ENCODE results near the gene KCNG2.

The KCNG2 gene

DNA sequence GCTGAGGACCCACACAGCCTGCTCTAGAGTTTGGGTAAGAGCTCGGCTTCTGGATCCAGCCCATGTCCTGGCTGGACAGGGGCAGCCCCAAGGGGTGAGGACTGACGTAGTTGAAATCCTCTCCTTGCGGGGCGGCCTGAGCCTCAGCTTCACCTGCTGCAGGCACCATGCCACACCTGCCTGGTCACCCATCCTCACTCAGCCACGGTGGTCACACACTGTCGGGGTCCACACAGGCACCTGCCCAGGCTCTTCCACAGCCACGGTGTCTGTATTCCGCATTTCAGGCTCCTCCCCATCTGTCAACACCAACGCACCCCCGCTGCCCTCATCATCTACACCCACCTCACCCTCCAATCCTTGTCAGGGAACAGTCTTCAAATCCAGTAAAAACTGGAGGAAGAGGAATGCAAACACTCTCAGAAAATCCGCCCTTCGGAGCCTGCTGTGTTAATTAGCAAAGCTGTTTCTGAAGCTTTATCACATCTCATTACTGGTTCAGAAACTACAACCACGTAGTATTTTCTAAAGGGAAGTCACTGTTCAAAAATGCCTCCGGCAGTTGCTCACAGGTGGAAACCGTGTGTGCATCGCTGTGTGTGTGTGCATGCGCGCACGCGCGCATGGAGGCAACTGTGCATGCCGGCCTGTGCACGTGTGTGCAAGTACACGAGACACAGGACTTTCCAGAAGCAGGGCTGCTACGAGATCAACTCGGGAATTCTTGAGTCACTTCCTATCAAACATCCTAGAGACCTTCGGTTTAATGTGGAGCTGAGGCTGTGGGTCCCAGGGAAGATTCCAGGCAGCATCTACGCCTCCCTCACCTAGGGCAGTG is 115.5 kb downstream of the KCNG2 start:
- no peak overlapping the region for H3K4me3 ChIP-seq (replicated peaks; ENCODE audit: low read depth, low read length)
- DNase-seq (ENCODE audit: low read depth): no peak
- TF ChIP-seq, protein P1, sequence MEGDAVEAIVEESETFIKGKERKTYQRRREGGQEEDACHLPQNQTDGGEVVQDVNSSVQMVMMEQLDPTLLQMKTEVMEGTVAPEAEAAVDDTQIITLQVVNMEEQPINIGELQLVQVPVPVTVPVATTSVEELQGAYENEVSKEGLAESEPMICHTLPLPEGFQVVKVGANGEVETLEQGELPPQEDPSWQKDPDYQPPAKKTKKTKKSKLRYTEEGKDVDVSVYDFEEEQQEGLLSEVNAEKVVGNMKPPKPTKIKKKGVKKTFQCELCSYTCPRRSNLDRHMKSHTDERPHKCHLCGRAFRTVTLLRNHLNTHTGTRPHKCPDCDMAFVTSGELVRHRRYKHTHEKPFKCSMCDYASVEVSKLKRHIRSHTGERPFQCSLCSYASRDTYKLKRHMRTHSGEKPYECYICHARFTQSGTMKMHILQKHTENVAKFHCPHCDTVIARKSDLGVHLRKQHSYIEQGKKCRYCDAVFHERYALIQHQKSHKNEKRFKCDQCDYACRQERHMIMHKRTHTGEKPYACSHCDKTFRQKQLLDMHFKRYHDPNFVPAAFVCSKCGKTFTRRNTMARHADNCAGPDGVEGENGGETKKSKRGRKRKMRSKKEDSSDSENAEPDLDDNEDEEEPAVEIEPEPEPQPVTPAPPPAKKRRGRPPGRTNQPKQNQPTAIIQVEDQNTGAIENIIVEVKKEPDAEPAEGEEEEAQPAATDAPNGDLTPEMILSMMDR (IDR thresholded peaks at IDR 0.05; ENCODE audit: low read length, missing control alignments): no peak

DNA sequence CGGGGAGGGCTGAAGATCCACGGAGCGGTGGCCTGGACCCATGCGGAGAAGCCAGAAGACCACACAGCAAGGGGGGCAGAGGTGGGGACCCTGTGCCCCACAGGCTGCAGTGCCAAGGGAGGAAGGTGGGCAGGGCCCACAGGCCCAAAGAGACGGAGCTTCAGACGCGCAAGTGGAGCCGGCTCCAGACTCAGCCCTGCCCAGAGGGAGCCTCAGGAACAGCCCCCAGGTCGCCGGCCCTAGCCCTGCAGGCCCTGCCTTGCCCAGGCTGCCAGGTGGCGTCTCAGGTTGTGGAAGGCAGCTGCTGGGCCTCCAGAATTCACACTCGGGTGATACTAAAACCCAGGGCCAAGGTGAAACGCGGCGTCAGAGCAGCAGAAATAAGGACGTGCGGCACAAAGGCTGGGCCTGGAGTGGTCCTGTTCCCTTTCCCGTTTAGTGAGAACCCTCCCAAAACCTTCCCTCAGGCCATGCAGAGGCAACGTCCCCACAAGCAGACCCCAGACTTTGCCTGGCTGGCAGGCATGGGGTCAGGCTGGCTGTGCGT is 116.9 kb downstream of the KCNG2 start:
- TF ChIP-seq, protein P1 (IDR thresholded peaks at IDR 0.05; ENCODE audit: low read length, missing control alignments): no peak
- no peak overlapping the region for H3K4me3 ChIP-seq (replicated peaks; ENCODE audit: low read depth, low read length)
- no peak for DNase-seq (ENCODE audit: low read depth)

DNA sequence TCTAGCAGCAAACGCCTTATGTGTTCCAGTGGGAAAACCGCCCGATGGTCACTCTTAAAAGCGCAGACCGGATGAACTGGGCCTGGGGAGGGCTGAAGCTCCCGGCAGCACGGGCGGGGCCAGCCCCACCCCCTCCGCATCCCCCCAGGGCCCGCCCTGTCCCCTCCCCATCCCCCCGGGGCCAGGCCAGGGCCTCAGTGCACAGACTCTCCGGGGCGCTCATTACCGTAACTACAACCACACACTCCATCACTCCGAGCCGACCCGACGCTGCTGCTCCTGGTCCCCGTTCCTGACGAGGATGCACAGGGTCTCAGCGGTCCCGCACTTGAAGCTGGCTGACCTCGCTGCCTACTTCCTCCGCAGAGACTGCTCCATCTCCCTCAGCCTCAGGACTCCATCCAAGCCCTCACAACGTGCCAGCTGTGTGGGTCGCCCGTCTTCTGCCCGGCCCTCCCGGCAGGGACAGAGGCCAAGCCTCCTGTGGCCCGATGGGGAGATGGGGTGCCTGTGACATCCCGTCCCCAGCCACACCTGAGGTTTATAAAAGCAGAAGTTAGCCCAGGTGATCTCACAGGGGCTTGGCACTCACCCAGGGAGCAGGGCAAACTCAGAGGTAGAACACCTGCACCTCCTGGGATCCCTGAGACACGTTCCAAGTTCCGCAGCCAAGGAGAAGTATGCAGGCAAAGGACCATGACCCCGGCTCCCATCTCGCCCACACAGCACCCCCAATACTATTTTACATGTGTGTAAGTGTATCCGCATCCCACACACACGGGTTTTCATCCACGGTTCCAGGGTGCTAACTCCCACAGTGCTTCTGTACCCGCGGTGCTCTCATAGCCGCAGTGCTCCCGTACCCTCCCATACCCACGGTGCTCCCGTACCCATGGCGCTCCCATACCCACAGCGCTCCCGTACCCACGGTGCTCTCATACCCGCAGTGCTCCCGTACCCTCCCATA is 117.7 kb downstream of the KCNG2 start:
- H3K4me3 ChIP-seq (replicated peaks; ENCODE audit: low read depth, low read length): no peak overlapping the region
- TF ChIP-seq, protein P1 (IDR thresholded peaks at IDR 0.05; ENCODE audit: low read length, missing control alignments): no peak
- no peak for DNase-seq (ENCODE audit: low read depth)

DNA sequence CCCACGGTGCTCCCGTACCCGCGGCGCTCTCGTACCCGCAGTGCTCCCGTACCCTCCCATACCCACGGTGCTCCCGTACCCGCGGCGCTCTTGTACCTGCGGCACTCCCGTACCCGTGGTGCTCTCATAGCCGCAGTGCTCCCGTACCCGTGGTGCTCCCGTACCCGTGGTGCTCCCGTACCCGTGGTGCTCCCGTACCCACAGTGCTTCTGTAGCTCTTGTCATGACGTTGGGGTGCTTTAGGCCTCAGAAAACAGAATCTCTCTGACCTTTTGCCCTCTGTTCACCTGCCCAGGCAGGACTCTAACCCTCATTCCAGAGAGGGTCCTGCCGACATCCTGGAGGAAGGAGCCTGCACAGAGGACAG is 118.4 kb downstream of the KCNG2 start:
- TF ChIP-seq, protein P1 (IDR thresholded peaks at IDR 0.05; ENCODE audit: low read length, missing control alignments): no peak
- DNase-seq (ENCODE audit: low read depth): no peak
- no peak overlapping the region for H3K4me3 ChIP-seq (replicated peaks; ENCODE audit: low read depth, low read length)

DNA sequence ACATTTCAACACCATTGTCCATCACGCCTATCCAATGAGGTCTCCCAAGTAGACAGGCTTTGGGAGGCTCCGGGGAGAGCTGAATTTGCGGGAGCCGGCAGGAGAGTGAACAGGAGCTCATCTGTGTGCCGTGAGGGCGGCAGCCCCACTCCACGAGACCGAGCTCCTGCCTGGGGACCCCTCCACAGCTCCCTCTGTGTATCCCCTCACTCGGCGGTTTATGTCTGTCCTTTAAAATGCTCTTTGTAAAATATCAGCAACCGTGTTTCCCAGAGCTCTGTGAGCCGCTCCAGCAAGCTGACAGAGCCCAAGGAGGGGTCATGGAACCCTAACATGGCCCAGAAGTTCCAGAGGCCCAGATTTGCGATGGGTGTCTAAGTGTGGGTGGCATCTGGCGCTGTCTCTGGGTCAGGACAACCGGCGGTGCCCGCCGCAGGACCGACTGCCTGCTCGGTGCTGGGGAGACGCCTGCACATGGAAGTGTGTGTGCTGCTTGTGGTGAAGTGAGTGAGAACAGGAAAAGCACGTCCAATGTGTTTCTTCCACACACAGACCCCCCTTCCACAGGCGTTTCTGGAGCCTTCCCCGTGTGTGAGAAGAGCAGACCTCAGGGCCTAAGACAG is 118.9 kb downstream of the KCNG2 start:
- TF ChIP-seq, protein P1 (IDR thresholded peaks at IDR 0.05; ENCODE audit: low read length, missing control alignments): no peak
- no peak for DNase-seq (ENCODE audit: low read depth)
- no peak overlapping the region for H3K4me3 ChIP-seq (replicated peaks; ENCODE audit: low read depth, low read length)

DNA sequence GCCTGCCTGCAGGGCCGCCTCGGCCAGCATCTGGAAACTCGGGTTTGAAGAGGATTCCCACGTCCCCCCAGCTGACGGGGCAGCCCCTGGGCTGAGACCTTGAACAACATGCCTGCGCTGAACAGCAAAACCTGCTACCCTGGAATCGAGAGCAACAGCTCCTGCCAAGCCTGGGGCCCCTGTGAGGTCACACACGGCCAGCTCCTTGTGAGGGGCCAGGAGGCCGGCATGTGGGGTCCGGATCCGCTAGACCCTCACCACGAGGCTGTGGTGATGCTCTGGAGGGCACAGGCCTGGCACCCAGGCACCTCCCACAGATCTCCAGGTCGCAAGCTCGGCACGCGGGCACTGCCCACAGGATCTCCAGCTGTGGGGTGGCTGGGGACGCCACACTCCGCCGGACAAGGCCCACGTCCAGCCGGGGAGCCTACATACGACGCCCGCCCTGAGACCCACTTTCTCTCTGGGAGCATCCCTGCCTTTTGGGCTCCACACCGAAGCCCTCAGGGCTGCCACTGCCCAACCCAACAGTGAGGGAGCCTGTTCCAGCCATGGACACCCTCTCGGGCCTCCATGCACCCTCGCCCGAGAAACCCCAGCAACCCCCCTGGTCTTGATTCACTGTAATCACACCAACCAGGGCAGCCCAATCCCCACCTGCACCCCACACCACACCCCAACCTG is 119.6 kb downstream of the KCNG2 start:
- TF ChIP-seq, protein P1 (IDR thresholded peaks at IDR 0.05; ENCODE audit: low read length, missing control alignments): no peak

More for the DNA sequence above, 119.6 kb downstream of the KCNG2 start:
- no peak for DNase-seq (ENCODE audit: low read depth)
- H3K4me3 ChIP-seq (replicated peaks; ENCODE audit: low read depth, low read length): no peak overlapping the region
